Measurements from ENCODE around the gene HPS1. TPM values are rescaled to one million over a fixed set of nuclear protein-coding genes. Genes with fewer than 3 reads are reported as not detected.

The HPS1 gene
- total RNA-seq, 1 donor from 2014 or later, result 34.7 TPM

GRCh38 chr10:98377001-98377400 is 69.7 kb downstream of the HPS1 start:
- H3K27me3 ChIP-seq (ENCODE audit: insufficient read depth, low read length), result no peaks in the 10 kb centered on the region
- no peak overlapping the region for H3K9ac ChIP-seq (ENCODE audit: low read length)
- H3K27ac ChIP-seq (ENCODE audit: low read depth, low read length), result no peak overlapping the region
- H3K4me1 ChIP-seq (ENCODE audit: insufficient read depth, low read length), result peaks cover 21% of the 10 kb centered on the region
- H3K36me3 ChIP-seq (ENCODE audit: insufficient read depth, low read length), result no peaks in the 10 kb centered on the region
- no peaks in the 10 kb centered on the region for H4K20me1 ChIP-seq (ENCODE audit: insufficient read depth, low read length)
- Mint-ChIP-seq H3K27me3 (ENCODE audit: low read depth, unreplicated experiment) (no peaks in the 10 kb centered on the region), H3K27ac (ENCODE audit: unreplicated experiment) (no peak overlapping the region), H3K4me1 (ENCODE audit: low read depth, unreplicated experiment) (peaks cover 34% of the 10 kb centered on the region), H3K9me3 (ENCODE audit: unreplicated experiment) (no peaks in the 10 kb centered on the region), H3K4me3 (ENCODE audit: unreplicated experiment) (no peak overlapping the region), H3K36me3 (ENCODE audit: low read depth, unreplicated experiment) (no peaks in the 10 kb centered on the region)
- no peaks in the 10 kb centered on the region for H3K79me2 ChIP-seq (ENCODE audit: insufficient read depth, low read length)
- TF ChIP-seq EZH2 (IDR thresholded peaks at IDR 0.05; ENCODE audit: insufficient read depth, low read length) (no peak), CTCF (IDR thresholded peaks at IDR 0.05; ENCODE audit: insufficient read depth, low read depth, low read length) (no peak)
- H3K9me3 ChIP-seq (ENCODE audit: insufficient read depth, low read depth, low read length), result peaks cover 3% of the 10 kb centered on the region
- no peak overlapping the region for H2AFZ ChIP-seq (ENCODE audit: low read depth, low read length)
- no peak overlapping the region for H3K4me3 ChIP-seq (ENCODE audit: insufficient read depth, low read depth, low read length)
- no peak for FAIRE-seq
- H3K4me2 ChIP-seq (ENCODE audit: low read length), result no peak overlapping the region
- DNase-seq (ENCODE audit: low read depth), result no peak

- FAIRE-seq, result no peak
- Histone ChIP-seq H3K79me2 (ENCODE audit: insufficient read depth, low read length) (no peaks in the 10 kb centered on the region), H3K9me3 (ENCODE audit: insufficient read depth, low read depth, low read length) (peaks cover 3% of the 10 kb centered on the region), H2AFZ (ENCODE audit: low read depth, low read length) (no peak overlapping the region), H4K20me1 (ENCODE audit: insufficient read depth, low read length) (no peaks in the 10 kb centered on the region), H3K36me3 (ENCODE audit: insufficient read depth, low read length) (no peaks in the 10 kb centered on the region), H3K27ac (ENCODE audit: low read depth, low read length) (no peak overlapping the region), H3K4me3 (ENCODE audit: insufficient read depth, low read depth, low read length) (no peak overlapping the region), H3K9ac (ENCODE audit: low read length) (no peak overlapping the region), H3K4me1 (ENCODE audit: insufficient read depth, low read length) (peaks cover 21% of the 10 kb centered on the region), H3K27me3 (ENCODE audit: insufficient read depth, low read length) (no peaks in the 10 kb centered on the region), H3K4me2 (ENCODE audit: low read length) (no peak overlapping the region)
- no peak overlapping the region for H3K4me3 Mint-ChIP-seq (ENCODE audit: unreplicated experiment)
- H3K36me3 Mint-ChIP-seq (ENCODE audit: low read depth, unreplicated experiment), result no peaks in the 10 kb centered on the region
- no peak overlapping the region for H3K27ac Mint-ChIP-seq (ENCODE audit: unreplicated experiment)
- peaks cover 33% of the 10 kb centered on the region for H3K4me1 Mint-ChIP-seq (ENCODE audit: low read depth, unreplicated experiment)
- TF ChIP-seq CTCF (IDR thresholded peaks at IDR 0.05; ENCODE audit: insufficient read depth, low read depth, low read length) (no peak), EZH2 (IDR thresholded peaks at IDR 0.05; ENCODE audit: insufficient read depth, low read length) (no peak)
- H3K9me3 Mint-ChIP-seq (ENCODE audit: unreplicated experiment), result no peaks in the 10 kb centered on the region
- DNase-seq (ENCODE audit: low read depth), result peak; percentile 68
- H3K27me3 Mint-ChIP-seq (ENCODE audit: low read depth, unreplicated experiment), result no peaks in the 10 kb centered on the region
Measured at GRCh38 chr10:98376485-98376884, 70.2 kb downstream of the HPS1 start.

- H4K20me1 ChIP-seq (ENCODE audit: insufficient read depth, low read length), result no peaks in the 10 kb centered on the region
- Mint-ChIP-seq H3K4me1 (ENCODE audit: low read depth, unreplicated experiment) (peaks cover 32% of the 10 kb centered on the region), H3K27me3 (ENCODE audit: low read depth, unreplicated experiment) (no peaks in the 10 kb centered on the region), H3K4me3 (ENCODE audit: unreplicated experiment) (peak overlapping the region; percentile 60), H3K9me3 (ENCODE audit: unreplicated experiment) (no peaks in the 10 kb centered on the region), H3K27ac (ENCODE audit: unreplicated experiment) (peak overlapping the region; percentile 89), H3K36me3 (ENCODE audit: low read depth, unreplicated experiment) (no peaks in the 10 kb centered on the region)
- peak overlapping the region; percentile 84 for H3K4me2 ChIP-seq (ENCODE audit: low read length)
- no peaks in the 10 kb centered on the region for H3K36me3 ChIP-seq (ENCODE audit: insufficient read depth, low read length)
- H3K27me3 ChIP-seq (ENCODE audit: insufficient read depth, low read length), result no peaks in the 10 kb centered on the region
- no peak overlapping the region for H3K4me3 ChIP-seq (ENCODE audit: insufficient read depth, low read depth, low read length)
- H3K9ac ChIP-seq (ENCODE audit: low read length), result peak overlapping the region; percentile 68
- peak overlapping the region; percentile 70 for H3K27ac ChIP-seq (ENCODE audit: low read depth, low read length)
- FAIRE-seq (peak; percentile 49), DNase-seq (ENCODE audit: low read depth) (peak; percentile 77)
- H3K9me3 ChIP-seq (ENCODE audit: insufficient read depth, low read depth, low read length), result peaks cover 3% of the 10 kb centered on the region
- TF ChIP-seq CTCF (IDR thresholded peaks at IDR 0.05; ENCODE audit: insufficient read depth, low read depth, low read length) (no peak), EZH2 (IDR thresholded peaks at IDR 0.05; ENCODE audit: insufficient read depth, low read length) (no peak)
- peak overlapping the region; percentile 32 for H2AFZ ChIP-seq (ENCODE audit: low read depth, low read length)
- H3K79me2 ChIP-seq (ENCODE audit: insufficient read depth, low read length), result no peaks in the 10 kb centered on the region
- peaks cover 21% of the 10 kb centered on the region for H3K4me1 ChIP-seq (ENCODE audit: insufficient read depth, low read length)
Measured at GRCh38 chr10:98374217-98374985, 72.3 kb downstream of the HPS1 start.
